Measurements from ENCODE around the gene LEP.
A peak's percentile ranks its signal among the peaks of the same experiment; 100 is the strongest.

Gene LEP

GRCh38 chr7:128240696-128241386 lies at the start of gene LEP:
TSS of gene LEP (plus strand) at chr7:128241278. CDS start at chr7:128252019, 10,741 bp downstream.
- no peak for DNase-seq (ENCODE audit: low read depth in 2 of 2)

DNA sequence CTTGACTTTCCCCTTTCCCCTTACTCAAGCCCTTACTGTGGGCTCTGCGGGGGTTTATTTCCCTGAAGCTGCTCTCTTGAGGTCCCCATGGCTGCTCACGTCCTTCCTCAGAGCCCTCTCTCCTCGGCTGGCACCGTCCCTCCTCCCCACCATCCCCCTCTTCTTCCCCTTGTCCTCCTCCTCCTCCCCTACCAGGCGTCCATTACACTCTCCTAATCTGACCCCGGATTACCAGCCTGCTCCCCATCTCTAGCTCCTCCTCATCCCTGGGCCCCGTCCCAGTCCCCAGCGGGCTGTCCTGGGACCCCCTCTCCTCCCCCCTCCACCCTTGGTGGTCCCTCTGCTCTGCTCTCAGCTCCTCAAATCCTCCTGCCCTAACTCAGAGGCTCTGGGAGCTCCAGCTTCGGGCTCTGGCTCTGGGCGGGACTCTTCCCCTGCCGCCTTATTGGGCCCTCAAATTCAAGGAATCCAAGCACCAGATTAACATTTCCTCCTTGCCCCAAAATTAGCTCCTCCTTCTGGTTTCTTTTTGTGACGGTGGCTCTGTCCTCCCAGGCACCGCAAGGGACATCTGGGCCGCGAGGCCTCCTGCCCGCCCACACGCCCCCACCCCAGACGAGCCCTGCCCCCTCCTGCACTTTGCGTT lies 48.5 kb upstream of the LEP start:
- DNase-seq (ENCODE audit: low read depth in 2 of 2): no peak

DNA sequence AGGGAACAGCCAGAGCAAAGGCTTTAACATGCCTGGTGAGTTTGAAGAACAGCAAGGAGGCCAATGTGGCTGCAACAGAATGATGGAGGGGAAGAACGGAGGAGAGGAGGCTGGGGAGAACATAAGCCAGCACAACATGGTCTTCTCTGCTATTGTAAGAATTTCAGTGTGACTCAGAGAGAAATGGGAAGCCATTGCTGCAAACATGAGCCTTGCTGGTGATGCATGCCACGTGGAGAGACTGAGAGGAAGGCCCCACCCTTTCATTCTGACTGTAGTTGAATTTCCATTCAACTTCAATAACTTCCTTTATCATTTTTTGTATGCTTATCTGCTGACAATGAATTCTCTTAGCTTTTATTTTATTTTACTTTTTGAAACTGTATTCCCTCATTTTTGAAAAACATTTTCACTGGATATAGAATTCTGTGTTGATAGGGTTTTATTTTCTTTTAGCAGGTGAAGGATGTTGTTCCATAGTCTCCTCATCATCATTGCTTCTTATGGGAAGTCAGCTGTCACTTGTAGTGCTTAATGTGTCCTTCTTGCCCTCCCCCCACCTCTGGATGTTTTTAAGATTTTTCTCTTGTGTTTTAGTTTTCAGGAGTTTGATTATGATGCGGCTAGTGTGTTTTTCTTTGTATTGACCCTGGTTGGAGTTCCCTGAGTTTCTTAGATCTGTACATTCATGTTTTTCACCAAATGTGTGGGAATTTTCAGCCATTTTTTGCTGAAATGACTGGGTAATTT lies 46.4 kb upstream of the LEP start:
- no peak for DNase-seq (ENCODE audit: low read depth in 2 of 2)

DNA sequence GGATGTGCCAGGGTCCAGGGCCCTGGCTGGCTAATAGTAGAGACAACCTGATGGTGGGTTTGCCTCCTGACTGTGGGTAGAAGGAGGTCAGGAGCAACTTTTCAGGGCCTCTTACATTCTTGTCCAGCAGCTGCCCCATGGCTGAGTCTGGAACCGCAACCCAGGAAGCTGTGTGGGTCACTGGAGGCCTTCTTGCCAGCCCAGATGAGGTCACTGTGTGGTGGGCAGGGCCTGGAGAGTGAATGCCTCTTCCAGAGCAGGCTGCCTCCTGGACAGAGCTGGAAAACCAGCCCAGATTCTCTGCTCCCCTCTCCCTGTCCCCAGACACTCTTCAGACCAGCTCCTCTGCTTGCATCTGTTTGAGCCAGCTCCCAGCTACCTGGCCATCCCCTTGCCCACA lies 43.5 kb upstream of the LEP start:
- no peak for DNase-seq (ENCODE audit: low read depth in 2 of 2)

GRCh38 chr7:128197989-128198580 lies 43.0 kb upstream of the LEP start:
- DNase-seq (ENCODE audit: low read depth in 2 of 2): no peak

- DNase-seq (ENCODE audit: low read depth in 2 of 2): no peak
Measured at GRCh38 chr7:128200376-128200775, 40.7 kb upstream of the LEP start.

GRCh38 chr7:128201067-128201689 lies 39.9 kb upstream of the LEP start:
- no peak for DNase-seq (ENCODE audit: low read depth in 2 of 2)

DNA sequence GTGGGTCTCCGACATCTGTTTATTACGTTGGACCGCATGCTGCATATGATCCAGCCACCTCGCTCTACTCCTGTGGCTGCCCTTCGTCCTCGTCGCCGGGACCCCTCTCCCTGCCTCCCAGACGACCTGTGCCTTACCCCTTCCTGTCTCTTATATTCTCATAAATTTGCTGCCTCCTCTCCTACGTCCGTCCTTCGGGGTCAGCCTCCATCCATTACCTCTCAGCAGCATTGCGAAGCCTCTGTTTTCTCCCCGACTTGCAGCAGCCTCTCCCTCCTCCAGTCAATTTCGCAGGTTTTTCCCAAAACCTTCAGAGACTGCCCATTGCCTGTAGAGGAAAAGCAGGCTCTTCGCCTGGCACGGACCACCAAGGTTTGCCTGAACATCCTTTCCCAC lies 39.4 kb upstream of the LEP start:
- DNase-seq (ENCODE audit: low read depth in 2 of 2): no peak

DNA sequence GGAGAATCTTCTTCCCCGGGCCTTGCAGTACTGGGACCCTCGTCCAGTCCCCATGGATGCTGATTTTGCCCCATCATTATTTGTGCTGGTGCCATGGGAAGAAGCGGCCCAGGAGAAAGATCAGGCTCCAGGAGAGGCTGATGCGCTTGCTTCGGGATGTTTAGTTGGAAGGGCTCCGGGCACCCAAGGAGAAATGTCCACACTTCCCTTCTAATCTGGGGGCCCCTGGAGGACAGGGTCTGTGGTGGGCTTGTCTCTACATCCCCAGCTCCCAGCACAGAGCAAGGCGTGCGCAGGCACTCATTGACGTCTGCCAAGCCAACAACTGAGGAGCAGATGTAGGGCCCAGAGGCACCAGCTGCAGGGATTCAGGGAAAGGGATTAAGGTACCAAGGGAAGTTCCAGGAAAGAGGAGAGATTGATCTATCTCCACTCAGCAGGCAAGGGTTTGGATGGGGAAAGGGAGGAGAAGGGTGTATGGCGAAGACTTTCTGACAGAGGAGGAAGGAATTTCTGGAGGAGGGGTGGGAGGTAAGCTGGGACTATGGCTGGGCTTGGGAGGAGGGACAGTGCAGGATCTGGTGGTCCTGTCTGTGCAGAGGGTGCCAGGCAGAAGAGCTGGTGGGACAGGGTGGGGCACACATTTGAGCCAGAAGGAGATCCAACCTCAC lies 38.7 kb upstream of the LEP start:
- no peak for DNase-seq (ENCODE audit: low read depth in 2 of 2)

- DNase-seq (ENCODE audit: low read depth in 2 of 2): no peak
Measured at GRCh38 chr7:128203047-128203491, 38.0 kb upstream of the LEP start.

- no peak for DNase-seq (ENCODE audit: low read depth in 2 of 2)
Measured at GRCh38 chr7:128203710-128204214, 37.3 kb upstream of the LEP start.

DNA sequence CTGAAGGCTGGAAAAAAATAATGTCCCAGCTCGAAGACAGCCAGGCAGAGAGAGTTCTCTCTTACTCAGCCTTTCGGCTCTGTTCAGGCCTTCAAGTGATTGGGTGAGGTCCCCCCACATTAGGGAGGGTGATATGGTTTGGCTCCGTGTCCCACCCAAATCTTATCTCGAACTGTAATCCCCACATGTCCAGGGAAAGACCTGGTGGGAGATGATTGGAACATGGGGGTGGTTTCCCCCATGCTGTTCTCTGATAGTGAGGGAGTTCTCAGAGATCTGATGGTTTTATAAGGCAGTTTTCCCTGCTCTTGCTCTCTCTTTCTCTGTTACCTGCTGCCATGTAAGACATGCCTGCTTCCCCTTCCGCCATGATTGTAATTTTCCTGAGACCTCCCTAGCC lies 36.6 kb upstream of the LEP start:
- no peak for DNase-seq (ENCODE audit: low read depth in 2 of 2)

DNA sequence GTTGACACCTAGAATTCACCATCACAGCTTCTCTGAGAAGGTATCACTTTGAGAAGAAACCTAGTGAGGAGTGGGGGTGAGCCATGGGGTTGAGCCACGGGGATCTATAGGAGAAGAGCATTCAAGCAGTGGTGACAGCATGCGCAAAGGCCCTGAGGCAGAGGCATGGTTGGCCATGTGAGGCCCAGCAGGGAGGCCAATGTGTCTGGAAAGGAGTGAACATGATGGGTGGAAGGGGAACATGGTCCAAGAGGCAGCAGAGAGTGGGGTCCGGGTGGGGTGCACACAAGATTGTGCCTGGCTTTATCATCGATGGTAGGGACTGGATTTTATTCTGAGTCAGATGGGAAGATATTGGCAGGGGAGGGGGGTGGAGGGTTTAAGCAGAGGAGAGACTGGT lies 36.0 kb upstream of the LEP start:
- DNase-seq (ENCODE audit: low read depth in 2 of 2): no peak

DNA sequence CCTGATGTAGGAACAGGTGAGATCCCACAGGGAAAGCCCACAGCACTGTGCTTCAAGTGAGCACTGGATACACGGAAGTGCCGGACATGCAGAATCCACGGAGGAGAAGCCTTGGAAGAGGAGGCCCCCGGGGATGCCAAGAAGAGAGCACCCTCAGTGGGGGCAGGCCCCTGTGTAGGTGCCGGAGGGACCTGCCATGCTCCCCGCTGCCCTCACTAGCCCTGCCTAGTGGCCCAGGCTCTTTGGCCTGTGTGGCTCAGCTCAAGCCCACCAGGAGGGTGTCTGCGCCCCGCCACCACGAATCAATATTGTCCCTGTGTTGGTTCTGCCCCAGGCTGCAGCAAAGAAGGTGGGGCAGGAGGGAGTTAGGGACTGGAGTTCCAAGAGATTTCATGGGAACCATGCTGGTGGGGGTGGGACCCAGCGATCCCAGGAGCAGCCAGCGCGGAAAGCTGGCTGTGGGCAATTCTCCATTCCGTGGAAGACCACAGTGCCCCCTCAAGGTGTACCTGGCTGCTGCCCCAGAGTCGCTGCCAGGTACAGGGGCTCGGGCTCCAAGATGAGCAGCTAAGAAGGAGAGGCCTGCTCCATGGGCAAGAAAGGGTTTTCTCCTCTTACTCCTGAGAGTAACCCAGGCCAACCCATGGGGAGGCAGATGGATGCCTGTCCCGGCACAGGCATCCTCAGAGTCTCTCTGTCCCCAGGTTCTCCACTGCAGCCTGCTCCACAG lies 34.9 kb upstream of the LEP start:
- DNase-seq (ENCODE audit: low read depth in 2 of 2): no peak

DNA sequence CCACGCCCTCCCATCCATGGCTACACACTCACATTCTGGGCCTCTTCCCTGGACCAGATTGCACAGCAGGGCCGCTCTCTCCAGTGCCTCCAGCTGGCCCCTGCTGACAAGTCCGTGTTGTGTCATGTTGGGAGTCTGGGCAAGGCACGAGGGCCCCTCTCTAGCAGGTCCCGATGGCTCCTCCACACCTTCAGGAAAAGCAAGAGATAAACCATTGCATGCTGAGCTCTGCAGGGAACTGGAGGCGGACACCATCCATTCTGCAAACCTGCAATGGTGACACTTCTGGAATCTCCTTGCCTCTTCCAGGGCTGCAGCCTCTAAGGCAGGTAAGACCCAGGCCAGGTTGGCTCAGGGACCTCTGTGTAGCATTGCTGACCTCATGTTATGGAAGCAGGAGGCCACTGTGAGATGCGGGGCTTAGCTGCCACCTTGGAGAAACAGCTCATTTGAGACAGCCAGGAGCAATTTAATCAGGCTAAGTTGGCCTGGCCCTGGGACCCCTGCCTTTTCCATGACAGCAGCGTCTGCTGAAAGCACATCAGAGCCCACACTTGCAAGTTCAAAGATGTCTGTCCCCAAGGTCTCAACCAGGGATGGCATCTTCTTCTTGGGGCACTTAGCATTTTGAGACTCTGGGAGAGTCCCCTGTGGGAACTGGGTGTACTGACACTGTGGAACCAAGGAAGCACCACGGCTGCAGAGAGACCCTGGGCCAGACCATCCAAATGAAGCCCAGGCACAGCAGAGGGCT lies 34.2 kb upstream of the LEP start:
- no peak for DNase-seq (ENCODE audit: low read depth in 2 of 2)

GRCh38 chr7:128207609-128208008 lies 33.5 kb upstream of the LEP start:
- DNase-seq (ENCODE audit: low read depth in 2 of 2): no peak

- peak; percentile 38 to 58 for DNase-seq (ENCODE audit: low read depth in 2 of 2)
Measured at GRCh38 chr7:128209229-128210035, 31.6 kb upstream of the LEP start.

GRCh38 chr7:128210036-128210347 lies 31.1 kb upstream of the LEP start:
- no peak for DNase-seq (ENCODE audit: low read depth in 2 of 2)
